Activated CD4-positive, alpha-beta memory T cell treated with anti-CD3 and anti-CD28 coated beads, Interleukin-2, amount 10 ng/mL, durations not matched to agents 7 days and 5 days (primary cell): Measurements from ENCODE around the gene CSNK1G2. TPM values are rescaled to one million over a fixed set of nuclear protein-coding genes. Genes with fewer than 3 reads are reported as not detected.

ENCODE experiments used
- CTCF ChIA-PET: fragments of 350-600 bp; sonication (Branson Sonifier 250); formaldehyde crosslinking; loops from one replicate; lab custom pipeline; 2021; ENCODE audit warnings: antibody characterized with exemption, inconsistent platforms; lab: Charles Lee
- POLR2A ChIA-PET: fragments of 350-600 bp; sonication (Branson Sonifier 250); formaldehyde crosslinking; loops from one replicate; lab custom pipeline; 2021; ENCODE audit warnings: antibody characterized with exemption; lab: Charles Lee
- DNase-seq: peaks from one replicate; pipeline ENCODE4 v3.0.0-alpha.2; 2020
- H3K27ac Mint-ChIP-seq: one replicate; pipeline ENCODE4 v1.8.0; 2021; ENCODE audit warnings: mild to moderate bottlenecking, mixed read lengths
- H3K27me3 Mint-ChIP-seq: one replicate; pipeline ENCODE4 v1.8.0; 2021; ENCODE audit warnings: mixed read lengths
- H3K36me3 Mint-ChIP-seq: one replicate; pipeline ENCODE4 v1.8.0; 2021; ENCODE audit warnings: low read depth, mixed read lengths
- H3K4me1 Mint-ChIP-seq: one replicate; pipeline ENCODE4 v1.8.0; 2021; ENCODE audit warnings: mixed read lengths
- H3K4me3 Mint-ChIP-seq: one replicate; pipeline ENCODE4 v1.8.0; 2021; ENCODE audit warnings: mild to moderate bottlenecking, mixed read lengths
- H3K9me3 Mint-ChIP-seq: one replicate; pipeline ENCODE4 v1.8.0; 2021; ENCODE audit warnings: mixed read lengths
- total RNA-seq, 2 experiments: library from RNA; stranded (reverse); gene quantifications; one replicate each; pipeline ENCODE4 v1.2.3, GENCODE V29; 2021

The CSNK1G2 gene
- total RNA-seq, 2 experiments from 2014 or later, result 130 to 132 TPM

DNA sequence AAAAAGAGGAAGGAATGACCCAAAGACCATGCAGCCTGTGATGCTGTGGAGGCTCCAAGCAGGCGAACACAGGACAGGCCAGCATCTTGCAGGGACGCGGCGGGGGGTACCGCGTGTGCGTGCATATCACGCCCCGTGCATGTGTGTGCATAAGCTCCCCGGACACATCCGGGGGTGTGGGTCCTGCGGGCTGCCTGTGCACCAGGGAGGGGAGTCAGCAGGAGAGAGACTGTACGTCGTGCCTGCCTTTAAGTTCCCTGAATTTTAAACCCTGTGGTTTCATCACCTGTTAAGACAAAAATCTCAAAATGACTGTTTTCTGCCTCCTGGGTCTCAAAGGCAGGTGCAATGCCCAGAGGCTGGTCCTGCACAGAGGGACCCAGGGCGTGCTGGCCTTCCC, 19.1 kb upstream of the CSNK1G2 start:
- no peak overlapping the region for H3K4me3 Mint-ChIP-seq
- H3K36me3 Mint-ChIP-seq, result peaks cover 26% of the 10 kb centered on the region
- H3K4me1 Mint-ChIP-seq, result peaks cover 41% of the 10 kb centered on the region
- ChIA-PET POLR2A (interaction anchor here (1.0 to 3.0 kb wide), 4 partner anchors 12 to 26 kb away, joined by 4 to 19 read pairs (median 6); partner anchors contain the start of genes ADAT3 and SCAMP4), CTCF (no interaction called here)
- H3K27me3 Mint-ChIP-seq, result no peaks in the 10 kb centered on the region
- peak; percentile 68 for DNase-seq
- no peaks in the 10 kb centered on the region for H3K9me3 Mint-ChIP-seq
- H3K27ac Mint-ChIP-seq, result peak overlapping the region; percentile 90

- CTCF ChIA-PET, result interaction anchor here (0.6 to 2.0 kb wide), 8 partner anchors 18 to 1412 kb away, joined by 3 to 14 read pairs (median 4); no protein-coding TSS in a partner anchor
- POLR2A ChIA-PET, result interaction anchor here (0.7 to 3.0 kb wide), 8 partner anchors 13 to 84 kb away, joined by 3 to 19 read pairs (median 4); partner anchors contain the start of genes ABHD17A, ADAT3 and SCAMP4
- Mint-ChIP-seq H3K27me3 (no peaks in the 10 kb centered on the region), H3K27ac (peak overlapping the region; percentile 90), H3K4me3 (no peak overlapping the region), H3K9me3 (peaks cover 3% of the 10 kb centered on the region), H3K36me3 (peaks cover 27% of the 10 kb centered on the region), H3K4me1 (peaks cover 49% of the 10 kb centered on the region)
- DNase-seq, result no peak
These were observed 18.2 kb upstream of the CSNK1G2 start for GRCh38 chr19:1922803-1923202.

GRCh38 chr19:1923319-1923718, 17.7 kb upstream of the CSNK1G2 start:
- ChIA-PET POLR2A (interaction anchor here (0.7 to 3.0 kb wide), 9 partner anchors 18 to 160 kb away, joined by 3 to 19 read pairs (median 4); partner anchors contain the start of genes ABHD17A, ADAT3 and SCAMP4), CTCF (interaction anchor here (0.5 to 2.0 kb wide), 12 partner anchors 10 to 1413 kb away, joined by 3 to 14 read pairs (median 4); partner anchors contain the start of genes ADAT3 and SCAMP4)
- Mint-ChIP-seq H3K4me1 (peaks cover 54% of the 10 kb centered on the region), H3K9me3 (peaks cover 5% of the 10 kb centered on the region), H3K4me3 (no peak overlapping the region), H3K36me3 (peaks cover 25% of the 10 kb centered on the region), H3K27ac (peak overlapping the region; percentile 90), H3K27me3 (no peaks in the 10 kb centered on the region)
- DNase-seq, result peak; percentile 76

DNA sequence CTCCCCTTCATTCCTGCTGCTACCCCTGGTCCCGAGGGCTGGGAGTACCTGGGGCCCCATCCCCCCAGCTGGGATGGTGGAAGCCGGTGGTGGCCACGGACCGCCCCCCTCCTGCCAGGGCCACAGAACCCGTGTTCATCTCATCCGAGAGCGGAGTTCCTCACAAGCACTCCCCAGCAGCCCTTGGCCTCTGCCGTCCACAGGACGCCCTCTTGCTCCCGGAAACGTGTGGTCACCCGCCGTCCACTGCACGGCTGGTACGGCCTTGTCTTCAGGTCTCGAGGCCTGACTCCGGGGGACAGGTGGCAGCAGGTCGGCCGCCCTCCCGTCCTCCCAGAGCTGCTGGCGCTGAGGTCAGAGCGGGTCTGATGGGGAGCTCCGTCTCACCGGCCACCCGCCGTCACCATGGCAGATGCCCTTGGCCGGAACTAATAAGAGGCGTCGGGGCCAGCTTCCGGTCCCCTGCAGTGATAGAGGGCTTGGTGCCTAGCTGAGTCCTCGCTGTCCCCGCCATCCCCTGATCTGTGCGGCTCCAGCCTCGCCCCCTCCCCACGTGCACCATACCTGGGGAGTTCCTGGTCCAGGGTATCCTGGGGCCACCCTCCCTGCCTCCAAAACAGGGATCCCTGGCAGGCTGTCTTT, 16.5 kb upstream of the CSNK1G2 start:
- Mint-ChIP-seq H3K27me3 (no peaks in the 10 kb centered on the region), H3K4me1 (peaks cover 62% of the 10 kb centered on the region), H3K4me3 (no peak overlapping the region), H3K27ac (peak overlapping the region; percentile 54), H3K36me3 (peaks cover 24% of the 10 kb centered on the region), H3K9me3 (peaks cover 5% of the 10 kb centered on the region)
- ChIA-PET CTCF (interaction anchor here (1.3 to 2.0 kb wide), 2 partner anchors 21 to 27 kb away, joined by 3 to 14 read pairs; no protein-coding TSS in a partner anchor), POLR2A (interaction anchor here (1.1 to 3.0 kb wide), 4 partner anchors 18 to 159 kb away, joined by 3 to 19 read pairs (median 8); partner anchors contain the start of gene ABHD17A)
- DNase-seq, result no peak

DNA sequence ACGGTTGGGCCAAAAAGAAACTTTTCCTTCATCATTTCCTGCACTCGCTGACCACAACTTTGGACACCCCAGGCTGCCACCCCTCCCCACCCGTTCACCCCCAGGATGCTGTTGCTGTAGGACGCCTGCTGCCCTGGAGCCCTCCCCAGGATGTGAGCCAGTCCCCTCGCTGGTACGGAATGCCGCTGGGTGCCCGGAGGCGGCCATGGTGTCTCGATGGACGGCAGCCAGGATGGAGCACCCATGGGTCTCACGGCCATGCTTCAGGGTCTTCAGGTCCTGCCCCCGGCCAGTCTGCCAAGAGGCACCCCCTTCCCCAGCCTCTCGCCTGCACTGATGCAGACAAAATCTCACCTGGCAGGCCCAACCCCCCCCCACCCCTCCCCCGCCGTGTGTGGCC, 15.4 kb upstream of the CSNK1G2 start:
- Mint-ChIP-seq H3K36me3 (peaks cover 20% of the 10 kb centered on the region), H3K4me1 (peaks cover 68% of the 10 kb centered on the region), H3K27me3 (no peaks in the 10 kb centered on the region), H3K4me3 (no peak overlapping the region), H3K9me3 (peaks cover 5% of the 10 kb centered on the region), H3K27ac (no peak overlapping the region)
- POLR2A ChIA-PET, result no interaction called here
- no peak for DNase-seq
- CTCF ChIA-PET, result no interaction called here

DNA sequence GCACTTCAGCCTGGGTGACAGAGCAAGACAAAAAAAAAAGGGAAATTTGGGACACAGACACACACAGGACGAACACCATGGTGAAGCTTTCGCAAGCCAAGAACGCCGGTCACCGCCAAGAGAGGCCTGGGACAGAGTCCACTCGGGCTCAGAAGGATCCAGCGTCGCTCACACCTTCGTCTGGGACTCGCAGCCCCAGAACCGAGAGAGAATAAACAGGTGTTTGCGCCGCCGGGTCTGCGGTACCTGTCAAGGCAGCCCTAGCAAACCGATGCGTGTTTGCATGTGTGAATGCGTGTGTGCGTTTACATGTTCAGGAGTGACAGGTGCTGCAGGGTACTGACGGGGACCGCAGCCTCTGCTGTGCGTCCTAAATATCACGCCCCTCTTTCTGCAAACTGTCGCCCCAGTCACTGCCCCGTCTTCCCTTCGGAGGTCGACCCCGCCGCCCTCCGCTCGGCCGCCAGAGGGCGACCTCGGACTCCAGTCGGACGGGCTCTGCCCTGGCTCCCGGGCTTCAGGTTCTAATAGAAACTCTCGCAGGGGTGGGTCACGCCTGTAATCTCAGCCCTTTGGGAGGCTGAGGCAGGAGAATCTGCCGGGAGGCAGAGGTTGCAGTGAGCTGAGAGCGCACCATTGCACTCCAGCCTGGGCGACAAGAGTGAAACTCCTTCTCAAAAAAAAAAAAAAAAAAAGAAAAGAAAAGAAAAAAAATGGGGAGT, 11.8 kb upstream of the CSNK1G2 start:
- Mint-ChIP-seq H3K4me3 (peak overlapping the region; percentile 58), H3K27ac (no peak overlapping the region), H3K4me1 (peaks cover 41% of the 10 kb centered on the region), H3K36me3 (peaks cover 23% of the 10 kb centered on the region), H3K27me3 (no peaks in the 10 kb centered on the region), H3K9me3 (peaks cover 18% of the 10 kb centered on the region)
- peak; percentile 84 for DNase-seq
- ChIA-PET CTCF (interaction anchor here (0.7 to 3.8 kb wide), 16 partner anchors 8 to 842 kb away, joined by 3 to 21 read pairs (median 3); partner anchors contain the start of gene BTBD2), POLR2A (interaction anchor here (1.0 to 1.9 kb wide), 5 partner anchors 32 to 89 kb away, joined by 3 to 17 read pairs (median 3); no protein-coding TSS in a partner anchor)

DNA sequence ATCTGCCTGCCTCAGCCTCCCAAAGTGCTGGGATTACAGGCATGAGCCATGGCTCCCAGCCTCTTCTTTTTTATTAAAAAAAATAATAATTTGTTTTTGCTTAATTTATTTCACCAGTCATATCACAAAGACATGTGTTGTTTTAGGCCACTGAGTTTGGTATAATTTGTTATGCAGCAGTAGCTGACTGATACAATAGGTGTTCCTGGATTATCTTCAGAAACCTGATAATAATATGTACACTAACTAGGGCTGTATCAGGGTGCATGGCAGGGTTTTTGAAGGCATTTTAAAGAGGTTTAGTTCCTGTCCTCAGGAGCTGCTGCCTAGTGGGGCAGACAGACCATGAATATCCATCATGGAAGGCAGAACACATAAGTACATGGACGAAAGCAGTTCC, 9.5 kb upstream of the CSNK1G2 start:
- Mint-ChIP-seq H3K27me3 (no peaks in the 10 kb centered on the region), H3K36me3 (peaks cover 32% of the 10 kb centered on the region), H3K27ac (no peak overlapping the region), H3K4me3 (no peak overlapping the region), H3K9me3 (peaks cover 22% of the 10 kb centered on the region), H3K4me1 (peaks cover 47% of the 10 kb centered on the region)
- CTCF ChIA-PET, result no interaction called here
- POLR2A ChIA-PET, result interaction anchor here (1.7 kb wide), 1 partner anchor 34 kb away, joined by 3 read pairs; no protein-coding TSS in a partner anchor
- DNase-seq, result no peak

- Mint-ChIP-seq H3K27ac (no peak overlapping the region), H3K4me1 (peaks cover 48% of the 10 kb centered on the region), H3K4me3 (no peak overlapping the region), H3K36me3 (peaks cover 36% of the 10 kb centered on the region), H3K27me3 (no peaks in the 10 kb centered on the region), H3K9me3 (peaks cover 22% of the 10 kb centered on the region)
- ChIA-PET POLR2A (interaction anchor here (1.5 to 1.7 kb wide), 2 partner anchors 10 to 35 kb away, joined by 3 to 4 read pairs; no protein-coding TSS in a partner anchor), CTCF (interaction anchor here (1.6 kb wide), 1 partner anchor 13 kb away, joined by 4 read pairs; no protein-coding TSS in a partner anchor)
- no peak for DNase-seq
These were observed 8.6 kb upstream of the CSNK1G2 start for GRCh38 chr19:1932395-1932794.

DNA sequence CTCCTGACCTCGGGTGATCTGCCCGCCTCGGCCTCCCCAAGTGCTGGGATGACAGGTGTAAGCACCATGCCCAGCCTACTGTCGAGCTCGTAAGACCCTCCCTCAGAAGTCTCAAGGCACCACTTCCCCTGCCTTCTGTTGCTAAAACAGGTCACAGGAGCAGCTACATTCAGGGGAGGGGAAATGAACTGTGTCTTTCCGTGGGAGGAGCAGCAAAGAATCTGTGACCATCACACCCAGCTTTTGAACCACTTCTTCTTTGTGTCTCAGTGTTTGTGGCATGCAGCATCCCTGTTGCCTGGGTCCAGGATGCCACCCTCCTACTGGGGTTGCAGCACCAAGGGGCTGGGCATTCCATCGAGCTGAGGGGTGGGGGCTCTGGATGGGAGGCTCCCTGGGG, 7.7 kb upstream of the CSNK1G2 start:
- Mint-ChIP-seq H3K4me3 (no peak overlapping the region), H3K27me3 (no peaks in the 10 kb centered on the region), H3K36me3 (peaks cover 30% of the 10 kb centered on the region), H3K4me1 (peaks cover 47% of the 10 kb centered on the region), H3K27ac (no peak overlapping the region), H3K9me3 (peaks cover 17% of the 10 kb centered on the region)
- POLR2A ChIA-PET, result interaction anchor here (1.5 kb wide), 1 partner anchor 9 kb away, joined by 4 read pairs; no protein-coding TSS in a partner anchor
- CTCF ChIA-PET, result interaction anchor here (0.6 to 1.6 kb wide), 3 partner anchors 10 to 459 kb away, joined by 3 to 4 read pairs (median 3); no protein-coding TSS in a partner anchor
- DNase-seq, result no peak

DNA sequence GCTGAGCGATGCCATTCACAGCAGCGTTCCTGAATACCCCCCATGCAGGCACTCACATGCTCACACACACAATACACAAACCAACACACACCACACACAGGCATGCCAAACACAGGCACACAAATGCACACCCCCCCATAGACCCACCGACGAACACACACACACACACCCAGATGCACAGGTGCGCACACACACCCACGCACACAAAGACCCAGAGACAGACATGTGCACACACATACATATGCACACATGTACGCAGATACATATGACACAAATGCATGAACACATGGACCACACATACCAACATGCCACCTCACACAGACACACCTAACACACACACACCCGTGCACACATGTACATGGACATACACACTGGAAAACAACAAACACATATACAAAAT, 7.0 kb upstream of the CSNK1G2 start:
- no peak overlapping the region for H3K27ac Mint-ChIP-seq
- H3K27me3 Mint-ChIP-seq, result no peaks in the 10 kb centered on the region
- peaks cover 17% of the 10 kb centered on the region for H3K9me3 Mint-ChIP-seq
- POLR2A ChIA-PET, result no interaction called here
- H3K4me1 Mint-ChIP-seq, result peaks cover 43% of the 10 kb centered on the region
- DNase-seq, result no peak
- peaks cover 30% of the 10 kb centered on the region for H3K36me3 Mint-ChIP-seq
- CTCF ChIA-PET, result no interaction called here
- no peak overlapping the region for H3K4me3 Mint-ChIP-seq

GRCh38 chr19:1935484-1936208, 5.3 kb upstream of the CSNK1G2 start:
- peaks cover 37% of the 10 kb centered on the region for H3K36me3 Mint-ChIP-seq
- ChIA-PET CTCF (interaction anchor here (2.1 kb wide), 1 partner anchor 10 kb away, joined by 7 read pairs; no protein-coding TSS in a partner anchor), POLR2A (interaction anchor here (1.2 kb wide), 1 partner anchor 13 kb away, joined by 3 read pairs; no protein-coding TSS in a partner anchor)
- H3K4me3 Mint-ChIP-seq, result no peak overlapping the region
- H3K9me3 Mint-ChIP-seq, result peaks cover 17% of the 10 kb centered on the region
- peak; percentile 45 for DNase-seq
- H3K4me1 Mint-ChIP-seq, result peaks cover 40% of the 10 kb centered on the region
- H3K27ac Mint-ChIP-seq, result no peak overlapping the region
- H3K27me3 Mint-ChIP-seq, result no peaks in the 10 kb centered on the region

GRCh38 chr19:1936430-1936829, 4.5 kb upstream of the CSNK1G2 start:
- peaks cover 17% of the 10 kb centered on the region for H3K9me3 Mint-ChIP-seq
- peaks cover 40% of the 10 kb centered on the region for H3K4me1 Mint-ChIP-seq
- no peaks in the 10 kb centered on the region for H3K27me3 Mint-ChIP-seq
- CTCF ChIA-PET, result interaction anchor here (0.7 to 2.1 kb wide), 3 partner anchors 8 to 197 kb away, joined by 3 to 8 read pairs (median 7); no protein-coding TSS in a partner anchor
- H3K4me3 Mint-ChIP-seq, result no peak overlapping the region
- POLR2A ChIA-PET, result interaction anchor here (1.2 kb wide), 2 partner anchors 14 to 39 kb away, joined by 3 to 4 read pairs; no protein-coding TSS in a partner anchor
- no peak overlapping the region for H3K27ac Mint-ChIP-seq
- peaks cover 37% of the 10 kb centered on the region for H3K36me3 Mint-ChIP-seq
- no peak for DNase-seq
